C4-2B (cell line): Measurements from ENCODE around the gene ACTRT3.

ENCODE experiments used
- H3K27ac ChIP-seq: fragments of 450-650 bp; 2 replicates; pipeline ENCODE4 v1.5.1; 2017
- CTCF ChIP-seq: fragments of 450-650 bp; conservative IDR thresholded peaks from 2 replicates; pipeline ENCODE4 v1.5.1; 2017; ENCODE audit warnings: mild to moderate bottlenecking
- ZFX ChIP-seq: fragments of 450-650 bp; IDR thresholded peaks from 2 replicates; pipeline ENCODE4 v1.6.1; 2017

Gene ACTRT3

GRCh38 chr3:169758359-169758994 is 10.9 kb downstream of the ACTRT3 start:
- TF ChIP-seq ZFX (no peak), CTCF (no peak)
- H3K27ac ChIP-seq, result no peak overlapping the region

- H3K27ac ChIP-seq, result no peak overlapping the region
- no peak for TF ChIP-seq ZFX
- TF ChIP-seq CTCF, result no peak
Measured at GRCh38 chr3:169755488-169755887, 13.9 kb downstream of the ACTRT3 start.

- TF ChIP-seq CTCF (no peak), ZFX (no peak)
- H3K27ac ChIP-seq, result no peak overlapping the region
Measured at GRCh38 chr3:169754711-169755110, 14.7 kb downstream of the ACTRT3 start.

- TF ChIP-seq CTCF (no peak), ZFX (no peak)
- H3K27ac ChIP-seq, result no peak overlapping the region
Measured at GRCh38 chr3:169751875-169752274, 17.5 kb downstream of the ACTRT3 start.

- no peak for TF ChIP-seq CTCF
- no peak for TF ChIP-seq ZFX
- H3K27ac ChIP-seq, result no peak overlapping the region
Measured at GRCh38 chr3:169750665-169751064, 18.7 kb downstream of the ACTRT3 start.

- TF ChIP-seq ZFX (no peak), CTCF (no peak)
- no peak overlapping the region for H3K27ac ChIP-seq
Measured at GRCh38 chr3:169748670-169749069, 20.7 kb downstream of the ACTRT3 start.

GRCh38 chr3:169746924-169747323 is 22.4 kb downstream of the ACTRT3 start:
- no peak overlapping the region for H3K27ac ChIP-seq
- TF ChIP-seq CTCF, result no peak
- no peak for TF ChIP-seq ZFX
